ENCODE data around the gene ZHX3. TPM values are rescaled to one million over a fixed set of nuclear protein-coding genes. Genes with fewer than 3 reads are reported as not detected.
A peak's percentile ranks its signal among the peaks of the same experiment; 100 is the strongest.

The ZHX3 gene
- total and polyA plus RNA-seq, 2 of the 13 experiments (the other 11 are each of a cell fraction or from before 2014, with no cell fraction given): 8.4 to 11.7 TPM

DNA sequence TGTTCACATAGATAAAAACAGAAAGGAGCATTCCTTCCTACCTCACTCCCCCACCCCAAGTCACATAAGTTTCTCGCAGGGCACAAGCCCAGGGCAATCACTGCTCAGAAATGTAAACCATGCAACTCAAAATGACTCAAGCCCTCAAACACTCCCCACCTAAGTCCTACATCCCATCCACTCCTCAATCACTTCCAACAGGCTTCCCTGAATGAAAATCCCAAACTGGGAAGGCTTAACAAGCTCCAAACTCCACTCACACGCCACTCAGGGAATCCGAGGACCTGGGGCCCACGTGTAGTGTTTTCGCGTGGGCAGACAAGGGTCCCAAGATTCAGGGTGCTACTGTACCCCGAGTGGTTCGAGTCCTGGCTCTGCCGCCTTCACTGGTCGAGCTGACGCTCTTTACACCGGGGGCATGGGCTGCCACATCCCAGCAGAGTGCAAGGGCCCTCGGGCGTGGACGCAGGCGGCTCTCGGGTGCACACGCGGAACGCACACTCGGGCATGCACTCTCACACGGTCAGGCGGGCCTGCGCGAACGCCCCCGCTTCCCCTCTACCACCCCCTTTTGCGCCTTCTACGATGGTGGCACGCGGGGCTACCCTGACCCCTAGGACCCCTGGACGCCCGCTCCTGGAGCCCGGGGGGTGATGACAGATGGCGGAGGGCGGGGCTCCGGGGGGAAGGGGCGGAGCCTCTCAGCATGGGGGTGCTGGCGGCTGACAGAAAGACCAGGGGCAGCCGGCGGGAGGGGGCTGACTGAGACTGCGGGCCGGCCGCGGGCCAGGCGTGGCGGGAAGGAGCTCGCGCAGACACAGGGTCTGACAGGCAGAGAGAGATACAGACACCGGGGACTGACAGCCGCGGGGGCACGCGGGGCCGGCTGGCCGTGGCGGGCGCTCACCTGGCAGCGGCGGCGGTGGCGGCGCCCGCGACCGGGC is 657 bp downstream of the ZHX3 start (continued):
- TF ChIP-seq ZBTB20 (CRISPR knock-in tag; IDR thresholded peaks at IDR 0.05; ENCODE audit: borderline replicate concordance, low read depth) (peak; percentile 85; the same call in 1 of the 2 replicates), FOSL2 (CRISPR knock-in tag; IDR thresholded peaks at IDR 0.05) (0 out of 2 replicates have a peak, but pooled peaks have one; percentile 16), KLF6 (CRISPR knock-in tag; IDR thresholded peaks at IDR 0.05) (peak; percentile 81; the same call in 1 of the 2 replicates), U2AF1 (optimal IDR thresholded peaks at IDR 0.05; ENCODE audit: low read depth, low read length) (no peak), ZNF768 (CRISPR knock-in tag; IDR thresholded peaks at IDR 0.05) (peak; percentile 75; the same call in 1 of the 2 replicates), SRSF4 (IDR thresholded peaks at IDR 0.05; ENCODE audit: low read depth, low read length, poor library complexity, severe bottlenecking) (no peak), TIGD3 (CRISPR knock-in tag; IDR thresholded peaks at IDR 0.05; ENCODE audit: borderline replicate concordance) (peak; percentile 95; the same call in 1 of the 2 replicates), ZNF512 (CRISPR knock-in tag; IDR thresholded peaks at IDR 0.05) (peak; percentile 73; the same call in 1 of the 2 replicates), ZNF563 (CRISPR knock-in tag; IDR thresholded peaks at IDR 0.05) (peak; percentile 87), FOXP4 (CRISPR knock-in tag; IDR thresholded peaks at IDR 0.05) (no peak), ARNTL (CRISPR knock-in tag; IDR thresholded peaks at IDR 0.05) (0 out of 2 replicates have a peak, but pooled peaks have one; percentile 37), NFKBIZ (CRISPR knock-in tag; IDR thresholded peaks at IDR 0.05) (no peak), NCOA2 (CRISPR knock-in tag; IDR thresholded peaks at IDR 0.05) (no peak; the same call in 1 of the 2 replicates)
- TF ChIP-seq, protein P1, sequence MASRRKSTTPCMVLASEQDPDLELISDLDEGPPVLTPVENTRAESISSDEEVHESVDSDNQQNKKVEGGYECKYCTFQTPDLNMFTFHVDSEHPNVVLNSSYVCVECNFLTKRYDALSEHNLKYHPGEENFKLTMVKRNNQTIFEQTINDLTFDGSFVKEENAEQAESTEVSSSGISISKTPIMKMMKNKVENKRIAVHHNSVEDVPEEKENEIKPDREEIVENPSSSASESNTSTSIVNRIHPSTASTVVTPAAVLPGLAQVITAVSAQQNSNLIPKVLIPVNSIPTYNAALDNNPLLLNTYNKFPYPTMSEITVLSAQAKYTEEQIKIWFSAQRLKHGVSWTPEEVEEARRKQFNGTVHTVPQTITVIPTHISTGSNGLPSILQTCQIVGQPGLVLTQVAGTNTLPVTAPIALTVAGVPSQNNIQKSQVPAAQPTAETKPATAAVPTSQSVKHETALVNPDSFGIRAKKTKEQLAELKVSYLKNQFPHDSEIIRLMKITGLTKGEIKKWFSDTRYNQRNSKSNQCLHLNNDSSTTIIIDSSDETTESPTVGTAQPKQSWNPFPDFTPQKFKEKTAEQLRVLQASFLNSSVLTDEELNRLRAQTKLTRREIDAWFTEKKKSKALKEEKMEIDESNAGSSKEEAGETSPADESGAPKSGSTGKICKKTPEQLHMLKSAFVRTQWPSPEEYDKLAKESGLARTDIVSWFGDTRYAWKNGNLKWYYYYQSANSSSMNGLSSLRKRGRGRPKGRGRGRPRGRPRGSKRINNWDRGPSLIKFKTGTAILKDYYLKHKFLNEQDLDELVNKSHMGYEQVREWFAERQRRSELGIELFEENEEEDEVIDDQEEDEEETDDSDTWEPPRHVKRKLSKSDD (CRISPR knock-in tag; IDR thresholded peaks at IDR 0.05; ENCODE audit: low read depth): peak; percentile 85
